Spinal cord (tissue), 10 donors: ENCODE data around the gene KLRK1. TPM values are rescaled to one million over a fixed set of nuclear protein-coding genes. Genes with fewer than 3 reads are reported as not detected.
"Not testable (repeated sequence)": the region's sequence is repeated elsewhere in the genome, so short reads cannot be mapped to it uniquely, and the experiment has no call there.

Experiments used
- DNase-seq, 6 donors: peaks; one replicate each; pipeline versions ENCODE4 v3.0.0 to v3.0.0-alpha.2; 2013 to 2015; ENCODE audit warnings: low spot score in 6 of 6, low read depth in 4 of 6
- H3K27ac ChIP-seq: one replicate; pipeline ENCODE4 v1.5.1; 2013; ENCODE audit warnings: low read depth, low read length, control low read depth
- H3K27me3 ChIP-seq: one replicate; pipeline ENCODE4 v1.6.1; 2013; ENCODE audit warnings: low read length; ENCODE audit not compliant: control insufficient read depth, insufficient read depth
- H3K36me3 ChIP-seq: one replicate; pipeline ENCODE4 v1.6.1; 2013; ENCODE audit warnings: low read length; ENCODE audit not compliant: control insufficient read depth, insufficient read depth
- H3K4me1 ChIP-seq: one replicate; pipeline ENCODE4 v1.6.1; 2013; ENCODE audit warnings: low read length; ENCODE audit not compliant: control insufficient read depth, insufficient read depth
- H3K4me3 ChIP-seq: one replicate; pipeline ENCODE4 v1.5.1; 2013; ENCODE audit warnings: low read depth, low read length, control low read depth
- H3K9me3 ChIP-seq: one replicate; pipeline ENCODE4 v1.6.1; 2013; ENCODE audit warnings: low read length; ENCODE audit not compliant: control insufficient read depth, insufficient read depth
- WGBS: methylation state at CpG from one replicate; pipeline ENCODE4 v1.1.5; 2013; ENCODE audit warnings: missing lambda C conversion rate; ENCODE audit not compliant: insufficient coverage; 5-methylcytosine and 5-hydroxymethylcytosine counted together
- long read RNA-seq, 4 donors: transcript quantifications; one replicate each; lab custom pipeline, GENCODE V29; 2026
- polyA plus RNA-seq, 2 donors: library from polyadenylated mRNA; unstranded; fragments of 120-200 nt; gene quantifications; one replicate each; pipeline ENCODE4 v1.2.1, GENCODE V29; 2013; ENCODE audit not compliant: insufficient read length in 2 of 2
- total RNA-seq, 2 donors: library from RNA; depleted of rRNA in 1 of 2; stranded (reverse); fragments of 120-200 nt in 1 of 2; fragments of >200 nt in 1 of 2; gene quantifications; one replicate each; pipeline versions ENCODE4 v1.2.3 to v1.2.4, GENCODE V29; 2013 to 2014
- donor health status: healthy.

The KLRK1 gene
- total RNA-seq, result 10 to 100 TPM in 1 of 2 donors, 1 to 10 TPM in 1; 4.6 to 10.1 TPM
- 1 to 10 TPM; 2.1 to 4.8 TPM for polyA plus RNA-seq
- long read RNA-seq, donor 1, partial matches to known transcripts, result 0 of 1 reads
- long read RNA-seq, donor 1, other reads (novel, unspliced or antisense), result 0 of 1 reads
- long read RNA-seq, donor 2, result 0 reads
- long read RNA-seq, donor 3, result 0 reads
- long read RNA-seq, donor 4, result 0 reads

GRCh38 chr12:10389904-10390303 is at the start of gene KLRK1:
Gene KLRK1 (minus strand): TSS chr12:10390041. CDS start chr12:10388810, 1,231 bp downstream.
- WGBS, result no CpG with 5 or more reads among the region's 1 CpG
- no peaks in the 10 kb centered on the region for H3K27me3 ChIP-seq
- no peak for DNase-seq

GRCh38 chr12:10437601-10438000 is 47.8 kb upstream of the KLRK1 start:
- H3K4me1 ChIP-seq, H3K9me3 ChIP-seq, H3K27ac ChIP-seq, H3K36me3 ChIP-seq, H3K4me3 ChIP-seq, H3K27me3 ChIP-seq, DNase-seq: not testable (repeated sequence)
- WGBS, result no CpG with 5 or more reads among the region's 2 CpGs

More at GRCh38 chr12:10389904-10390303, at the start of gene KLRK1:
- H3K9me3 ChIP-seq, result no peaks in the 10 kb centered on the region
- no peaks in the 10 kb centered on the region for H3K4me1 ChIP-seq
- H3K27ac ChIP-seq, result no peak within 1 kb of the TSS
- H3K4me3 ChIP-seq, result no peak within 1 kb of the TSS
- H3K36me3 ChIP-seq, result no peaks in the 10 kb centered on the region

GRCh38 chr12:10435816-10436215 is 46.0 kb upstream of the KLRK1 start, which contains the start of gene KLRC2:
Gene KLRC2 (minus strand): TSS chr12:10436010. CDS start chr12:10435986, 24 bp downstream.
- Histone ChIP-seq H3K4me3 (peak within 1 kb of the TSS; percentile 14), H3K27ac (peak within 1 kb of the TSS; percentile 15)
- DNase-seq, result peak in 5 of 6 donors; percentile 2 to 55 (median 18)
- H3K9me3 ChIP-seq, H3K27me3 ChIP-seq, H3K4me1 ChIP-seq, H3K36me3 ChIP-seq: not testable (repeated sequence)
- WGBS, result no CpG with 5 or more reads among the region's 3 CpGs

GRCh38 chr12:10430623-10431022 is 40.8 kb upstream of the KLRK1 start:
- H3K4me1 ChIP-seq, H3K36me3 ChIP-seq, H3K27ac ChIP-seq, H3K4me3 ChIP-seq, H3K9me3 ChIP-seq, DNase-seq, H3K27me3 ChIP-seq: not testable (repeated sequence)
- WGBS, result 100% methylated on average over 2 of the region's 4 CpGs

- 80% methylated on average over 4 of the region's 8 CpGs for WGBS
- not testable (repeated sequence) for H3K27ac ChIP-seq, H3K4me3 ChIP-seq, H3K9me3 ChIP-seq, H3K27me3 ChIP-seq, DNase-seq, H3K36me3 ChIP-seq, H3K4me1 ChIP-seq
These were observed 36.1 kb upstream of the KLRK1 start for GRCh38 chr12:10425938-10426337.

GRCh38 chr12:10424260-10424899 is 34.5 kb upstream of the KLRK1 start:
- DNase-seq, H3K27me3 ChIP-seq, H3K27ac ChIP-seq, H3K36me3 ChIP-seq, H3K4me3 ChIP-seq, H3K9me3 ChIP-seq, H3K4me1 ChIP-seq: not testable (repeated sequence)
- no CpG with 5 or more reads among the region's 1 CpG for WGBS

- not testable (repeated sequence) for DNase-seq, H3K4me1 ChIP-seq, H3K27ac ChIP-seq, H3K36me3 ChIP-seq, H3K9me3 ChIP-seq, H3K4me3 ChIP-seq, H3K27me3 ChIP-seq
- no CpG with 5 or more reads among the region's 3 CpGs for WGBS
These were observed 32.3 kb upstream of the KLRK1 start for GRCh38 chr12:10422159-10422558.

- H3K27me3 ChIP-seq, H3K9me3 ChIP-seq, H3K36me3 ChIP-seq, H3K4me1 ChIP-seq, DNase-seq, H3K27ac ChIP-seq: not testable (repeated sequence)
- no CpG with 5 or more reads among the region's 1 CpG for WGBS
- H3K4me3 ChIP-seq, result peak within 1 kb of the TSS; percentile 18
These were observed 30.5 kb upstream of the KLRK1 start, which contains the start of gene KLRC3 for GRCh38 chr12:10420334-10420733. Gene KLRC3 (minus strand): TSS chr12:10420595. CDS start chr12:10420550, 45 bp downstream.

GRCh38 chr12:10409392-10409791 is 19.6 kb upstream of the KLRK1 start, which contains the start of gene KLRC4:
Gene KLRC4 (minus strand): TSS chr12:10409757. CDS start chr12:10409575, 182 bp downstream.
- Histone ChIP-seq H3K4me1 (no peaks in the 10 kb centered on the region), H3K9me3 (no peaks in the 10 kb centered on the region), H3K27ac (no peak within 1 kb of the TSS), H3K27me3 (no peaks in the 10 kb centered on the region), H3K4me3 (no peak within 1 kb of the TSS), H3K36me3 (no peaks in the 10 kb centered on the region)
- WGBS, result no CpG with 5 or more reads among the region's 1 CpG
- DNase-seq, result peak in 2 of 6 donors; percentile 21 to 43

- Histone ChIP-seq H3K4me1 (no peaks in the 10 kb centered on the region), H3K27me3 (no peaks in the 10 kb centered on the region), H3K4me3 (no peak overlapping the region), H3K36me3 (no peaks in the 10 kb centered on the region), H3K9me3 (no peaks in the 10 kb centered on the region), H3K27ac (no peak overlapping the region)
- DNase-seq, result no peak
- WGBS, result no CpG with 5 or more reads among the region's 3 CpGs
These were observed 19.0 kb upstream of the KLRK1 start for GRCh38 chr12:10408842-10409241.
